Nephron (organoid): ENCODE results near the gene ALKBH5.

Experiments used
- H3K27ac Mint-ChIP-seq, 3 experiments: 2 replicates each; pipeline ENCODE4 v1.8.0; 2020; ENCODE audit warnings: mixed read lengths in 3 of 3, mild to moderate bottlenecking in 2 of 3, moderate library complexity in 1 of 3
- H3K27me3 Mint-ChIP-seq: 2 replicates; pipeline ENCODE4 v1.8.0; 2021; ENCODE audit warnings: low read depth, mild to moderate bottlenecking, moderate library complexity, mixed read lengths
- H3K36me3 Mint-ChIP-seq: 2 replicates; pipeline ENCODE4 v1.8.0; 2020; ENCODE audit warnings: low read depth, mixed read lengths
- H3K4me1 Mint-ChIP-seq: 2 replicates; pipeline ENCODE4 v1.8.0; 2020; ENCODE audit warnings: mixed read lengths
- H3K4me3 Mint-ChIP-seq, 3 experiments: 2 replicates each; pipeline ENCODE4 v1.8.0; 2020; ENCODE audit warnings: mild to moderate bottlenecking in 3 of 3, mixed read lengths in 3 of 3, moderate library complexity in 2 of 3
- H3K9me3 Mint-ChIP-seq: 2 replicates; pipeline ENCODE4 v1.8.0; 2020; ENCODE audit warnings: mixed read lengths
- TF ChIP-seq, protein P1 (sequence below), 3 experiments: fragments of 200-600 bp; sonication (generic); IDR thresholded peaks; one replicate each; pipeline ENCODE4 v1.5.0; 2021; ENCODE audit warnings: antibody characterized with exemption in 3 of 3; ENCODE audit not compliant: unreplicated experiment in 3 of 3

ALKBH5 gene

GRCh38 chr17:18187821-18188761 lies 4.5 kb downstream of the ALKBH5 start:
- Mint-ChIP-seq H3K27me3 (no peaks in the 10 kb centered on the region), H3K4me1 (peaks cover 70% of the 10 kb centered on the region), H3K36me3 (peaks cover 43% of the 10 kb centered on the region), H3K27ac (peak overlapping the region; percentile 48 to 72 (median 67)), H3K9me3 (no peaks in the 10 kb centered on the region), H3K4me3 (peak overlapping the region; percentile 91 to 95 (median 93))
- TF ChIP-seq, protein P1, sequence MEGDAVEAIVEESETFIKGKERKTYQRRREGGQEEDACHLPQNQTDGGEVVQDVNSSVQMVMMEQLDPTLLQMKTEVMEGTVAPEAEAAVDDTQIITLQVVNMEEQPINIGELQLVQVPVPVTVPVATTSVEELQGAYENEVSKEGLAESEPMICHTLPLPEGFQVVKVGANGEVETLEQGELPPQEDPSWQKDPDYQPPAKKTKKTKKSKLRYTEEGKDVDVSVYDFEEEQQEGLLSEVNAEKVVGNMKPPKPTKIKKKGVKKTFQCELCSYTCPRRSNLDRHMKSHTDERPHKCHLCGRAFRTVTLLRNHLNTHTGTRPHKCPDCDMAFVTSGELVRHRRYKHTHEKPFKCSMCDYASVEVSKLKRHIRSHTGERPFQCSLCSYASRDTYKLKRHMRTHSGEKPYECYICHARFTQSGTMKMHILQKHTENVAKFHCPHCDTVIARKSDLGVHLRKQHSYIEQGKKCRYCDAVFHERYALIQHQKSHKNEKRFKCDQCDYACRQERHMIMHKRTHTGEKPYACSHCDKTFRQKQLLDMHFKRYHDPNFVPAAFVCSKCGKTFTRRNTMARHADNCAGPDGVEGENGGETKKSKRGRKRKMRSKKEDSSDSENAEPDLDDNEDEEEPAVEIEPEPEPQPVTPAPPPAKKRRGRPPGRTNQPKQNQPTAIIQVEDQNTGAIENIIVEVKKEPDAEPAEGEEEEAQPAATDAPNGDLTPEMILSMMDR (IDR thresholded peaks at IDR 0.05; ENCODE audit: unreplicated experiment in 3 of 3) = no peak

- Mint-ChIP-seq H3K9me3 (no peaks in the 10 kb centered on the region), H3K27ac (peak overlapping the region; percentile 76 to 84 (median 81)), H3K27me3 (no peaks in the 10 kb centered on the region), H3K4me1 (peaks cover 58% of the 10 kb centered on the region), H3K36me3 (peaks cover 62% of the 10 kb centered on the region), H3K4me3 (peak overlapping the region in 2 of 3 experiments; percentile 25 to 57)
- TF ChIP-seq, protein P1 (IDR thresholded peaks at IDR 0.05; ENCODE audit: unreplicated experiment in 3 of 3) = no peak
Measured at GRCh38 chr17:18190628-18191235, 7.1 kb downstream of the ALKBH5 start.

DNA sequence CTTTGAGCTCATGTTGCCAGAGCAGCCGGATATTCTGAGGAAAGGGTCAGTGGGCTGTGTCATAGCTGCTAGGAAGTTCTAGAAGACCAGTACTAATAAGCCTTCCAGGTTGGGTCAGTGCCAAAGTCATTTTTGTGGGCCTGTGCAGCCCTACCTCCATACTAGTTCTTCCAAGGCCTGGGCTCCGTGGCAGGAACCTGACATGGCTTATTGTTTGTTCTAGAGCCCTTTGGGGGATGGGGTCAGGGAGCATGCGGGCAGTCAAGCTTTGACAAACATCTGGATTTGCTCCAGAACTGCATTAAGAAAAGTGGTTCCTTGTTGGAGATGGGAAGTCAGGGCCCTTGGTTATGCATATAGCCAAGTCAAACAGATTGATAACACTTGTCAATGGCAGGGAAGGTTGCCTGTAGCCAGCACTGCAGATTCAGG lies 7.6 kb downstream of the ALKBH5 start:
- Mint-ChIP-seq H3K4me3 (peak overlapping the region in 2 of 3 experiments; percentile 11 to 28), H3K36me3 (peaks cover 62% of the 10 kb centered on the region), H3K27ac (peak overlapping the region; percentile 76 to 84 (median 81)), H3K27me3 (no peaks in the 10 kb centered on the region), H3K9me3 (no peaks in the 10 kb centered on the region), H3K4me1 (peaks cover 52% of the 10 kb centered on the region)
- TF ChIP-seq, protein P1 (IDR thresholded peaks at IDR 0.05; ENCODE audit: unreplicated experiment in 3 of 3) = no peak

DNA sequence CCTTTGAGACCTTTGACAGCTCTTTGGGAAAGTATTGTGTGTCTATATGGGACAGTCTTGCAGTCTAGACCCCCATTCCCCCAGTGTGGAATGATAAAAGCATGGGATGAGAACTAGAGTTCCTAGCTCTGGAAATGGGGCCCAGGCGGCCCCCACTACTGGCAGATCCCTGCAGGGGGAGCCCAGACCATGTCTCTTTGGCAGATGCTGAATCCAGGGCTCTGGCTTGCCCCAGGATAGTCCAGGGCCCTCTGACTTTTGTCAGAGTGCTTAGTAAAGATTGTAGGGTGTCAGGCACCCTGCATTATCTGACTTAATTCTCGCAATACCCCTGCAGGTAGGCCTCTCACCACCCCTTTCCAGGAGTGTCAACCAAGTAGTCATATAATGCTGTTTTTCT lies 8.3 kb downstream of the ALKBH5 start:
- Mint-ChIP-seq H3K4me3 (no peak overlapping the region), H3K36me3 (peaks cover 66% of the 10 kb centered on the region), H3K4me1 (peaks cover 45% of the 10 kb centered on the region), H3K27me3 (no peaks in the 10 kb centered on the region), H3K27ac (peak overlapping the region in 1 of 3 experiments; percentile 17), H3K9me3 (no peaks in the 10 kb centered on the region)
- TF ChIP-seq, protein P1 (IDR thresholded peaks at IDR 0.05; ENCODE audit: unreplicated experiment in 3 of 3) = no peak

GRCh38 chr17:18194394-18194793 lies 10.8 kb downstream of the ALKBH5 start:
- H3K27me3 Mint-ChIP-seq = no peaks in the 10 kb centered on the region
- no peak overlapping the region for H3K27ac Mint-ChIP-seq
- H3K36me3 Mint-ChIP-seq = peaks cover 72% of the 10 kb centered on the region

More at GRCh38 chr17:18194394-18194793, 10.8 kb downstream of the ALKBH5 start:
- no peaks in the 10 kb centered on the region for H3K9me3 Mint-ChIP-seq
- no peak overlapping the region for H3K4me3 Mint-ChIP-seq
- H3K4me1 Mint-ChIP-seq = peaks cover 30% of the 10 kb centered on the region
- TF ChIP-seq, protein P1 (IDR thresholded peaks at IDR 0.05; ENCODE audit: unreplicated experiment in 3 of 3) = no peak
